HG03097 (cell line): ENCODE data around the gene GSG1L2.

Source experiments
- ATAC-seq: cut with Tn5 transposase; IDR thresholded peaks from one replicate; pipeline ENCODE4 v1.9.1; 2021; ENCODE audit not compliant: unreplicated experiment, low FRiP score

The GSG1L2 gene

DNA sequence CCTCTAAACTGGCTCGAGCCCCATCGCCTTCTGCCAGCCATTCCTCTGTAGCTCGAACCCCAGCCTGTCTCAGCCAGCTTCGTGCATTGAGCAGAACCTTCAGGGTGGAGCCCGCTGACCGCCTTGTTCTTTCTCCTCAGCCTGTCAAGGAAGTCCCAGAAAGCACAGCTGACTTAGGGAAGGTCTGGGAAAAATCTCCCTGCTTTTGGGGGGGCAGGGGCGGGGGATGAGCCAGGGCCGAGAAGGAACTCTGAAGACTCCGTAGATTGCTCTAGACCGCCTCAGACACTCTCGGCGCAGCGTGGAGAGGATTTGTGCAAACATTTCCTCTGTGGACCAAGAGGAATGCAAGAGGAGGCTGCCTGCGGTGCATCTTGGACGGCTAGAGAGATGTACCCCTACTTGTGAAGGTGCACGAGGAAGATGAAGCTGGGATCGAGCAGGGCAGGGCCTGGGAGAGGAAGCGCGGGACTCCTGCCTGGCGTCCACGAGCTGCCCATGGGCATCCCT lies 3.8 kb upstream of the GSG1L2 start, which contains the start of gene GLP2R:
Gene GLP2R (plus strand): TSS at position 284 of the 510 bp plus-strand sequence. CDS start 140 bp downstream, at position 424.
- no peak for ATAC-seq

- ATAC-seq = no peak
These were observed 3.0 kb upstream of the GSG1L2 start for GRCh38 chr17:9824797-9825338.

GRCh38 chr17:9824094-9824493 lies 2.2 kb upstream of the GSG1L2 start:
- no peak for ATAC-seq

GRCh38 chr17:9820448-9820847 lies 1.4 kb downstream of the GSG1L2 start:
- no peak for ATAC-seq

GRCh38 chr17:9818760-9819159 lies 3.1 kb downstream of the GSG1L2 start:
- no peak for ATAC-seq

DNA sequence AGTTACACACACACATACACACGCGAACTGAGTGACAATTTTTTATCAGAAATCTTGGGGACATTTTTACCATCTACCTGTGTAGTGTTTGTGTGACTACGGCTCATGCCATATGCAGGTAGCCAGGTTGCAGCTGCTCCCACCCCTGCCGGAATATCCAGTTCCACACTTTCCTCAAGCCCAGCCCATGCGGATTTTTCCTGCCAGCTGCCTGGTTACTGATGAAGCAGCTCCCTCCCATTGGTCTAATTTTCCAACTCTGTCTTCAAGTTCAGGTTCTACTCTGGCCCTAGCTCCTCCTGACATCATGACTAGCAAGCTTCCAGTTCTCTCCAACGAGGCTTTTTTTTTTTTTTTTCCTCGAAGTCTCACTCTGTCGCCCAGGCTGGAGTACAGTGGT lies 4.8 kb downstream of the GSG1L2 start:
- no peak for ATAC-seq

- ATAC-seq = no peak
These were observed 5.4 kb downstream of the GSG1L2 start for GRCh38 chr17:9816472-9816871.

DNA sequence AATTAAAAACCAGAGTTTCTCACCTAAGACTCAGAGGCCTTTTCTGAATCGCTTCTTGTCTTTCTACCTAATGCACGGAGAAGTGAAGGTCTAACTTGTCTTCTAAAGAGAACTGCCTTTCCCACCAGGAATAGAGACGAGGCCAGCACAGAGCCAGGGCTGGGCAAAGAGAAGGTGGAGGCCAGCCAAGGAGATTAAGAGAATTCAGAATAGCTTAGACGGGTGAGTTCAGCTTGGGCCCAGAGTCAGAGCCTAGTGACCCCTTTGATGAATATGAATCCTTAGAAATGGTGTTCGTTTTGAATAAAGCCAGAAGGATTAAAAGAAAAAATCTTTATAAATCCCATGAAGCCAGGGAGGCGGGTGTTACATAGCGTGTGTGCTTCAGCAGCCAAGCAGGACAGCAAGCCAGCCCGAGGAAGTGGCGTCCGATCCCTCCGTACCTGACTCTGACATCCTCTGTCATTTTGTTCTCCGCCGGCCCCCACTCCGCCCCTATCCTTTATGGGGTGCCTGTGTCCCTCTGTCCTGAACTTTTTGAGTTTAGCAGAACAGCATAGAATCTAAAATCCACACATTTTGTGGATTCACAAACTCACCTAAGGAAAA lies 7.4 kb downstream of the GSG1L2 start:
- no peak for ATAC-seq

- ATAC-seq = no peak
These were observed 8.7 kb downstream of the GSG1L2 start for GRCh38 chr17:9813166-9813565.

GRCh38 chr17:9811537-9811936 lies 10.3 kb downstream of the GSG1L2 start:
- no peak for ATAC-seq

DNA sequence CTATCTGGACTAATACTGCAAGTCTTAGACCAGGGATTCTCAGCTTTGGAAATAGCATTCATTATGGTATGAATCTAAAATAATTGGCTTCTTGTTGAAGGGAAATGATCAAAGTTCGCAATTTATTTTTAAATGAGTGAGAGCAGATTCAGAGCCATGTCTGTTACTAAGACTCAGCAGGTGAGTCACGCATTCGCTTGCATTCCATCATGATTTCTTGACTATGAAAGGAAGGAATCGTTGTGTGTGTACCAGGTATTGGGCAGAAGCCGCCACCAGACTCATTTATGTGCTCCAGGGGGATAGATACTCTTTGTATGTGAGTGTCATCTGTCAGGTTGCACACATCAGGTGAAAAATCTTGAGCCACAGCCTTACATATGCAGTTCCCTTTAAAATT lies 10.8 kb downstream of the GSG1L2 start:
- ATAC-seq = no peak

DNA sequence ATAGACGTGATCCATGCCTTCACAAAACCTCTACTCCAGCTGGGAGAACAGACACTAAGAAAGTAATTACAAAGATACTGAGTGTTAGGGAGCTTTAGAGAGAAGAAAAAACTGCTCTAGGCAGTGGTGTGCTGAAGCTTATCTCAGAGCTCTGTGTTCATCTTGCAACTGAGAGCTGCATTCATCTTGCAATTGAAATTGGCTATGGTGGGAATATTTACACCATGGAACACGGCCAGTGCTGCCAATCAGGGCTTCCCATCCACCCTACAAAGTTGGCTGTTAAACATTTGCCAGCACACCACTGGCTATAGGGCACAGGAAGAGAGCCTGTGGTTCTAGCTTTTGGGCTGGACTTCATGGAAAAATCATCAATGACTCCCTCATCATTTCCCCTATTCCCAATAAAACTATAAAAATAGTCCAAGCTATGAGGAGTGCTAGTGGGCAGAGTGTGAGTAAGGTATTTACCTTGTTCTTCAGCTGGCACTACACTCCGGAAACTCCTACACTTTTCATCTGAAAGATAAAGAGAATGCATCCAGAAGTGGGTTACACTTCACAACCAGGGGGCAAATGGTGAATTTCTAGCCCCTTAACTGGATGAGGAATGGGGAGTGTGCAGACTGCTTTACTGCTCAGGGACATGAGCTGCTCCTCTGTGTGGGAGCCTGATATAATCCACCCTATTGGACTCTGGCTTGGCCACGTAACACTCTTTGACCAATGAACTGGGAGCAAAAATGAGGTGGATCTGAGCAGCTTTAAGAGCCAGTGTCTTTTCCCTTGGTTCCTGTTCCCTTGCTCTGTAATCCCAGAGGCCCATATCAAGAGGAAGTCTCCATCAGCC lies 11.6 kb downstream of the GSG1L2 start:
- no peak for ATAC-seq

- no peak for ATAC-seq
These were observed 12.5 kb downstream of the GSG1L2 start for GRCh38 chr17:9809409-9809808.

DNA sequence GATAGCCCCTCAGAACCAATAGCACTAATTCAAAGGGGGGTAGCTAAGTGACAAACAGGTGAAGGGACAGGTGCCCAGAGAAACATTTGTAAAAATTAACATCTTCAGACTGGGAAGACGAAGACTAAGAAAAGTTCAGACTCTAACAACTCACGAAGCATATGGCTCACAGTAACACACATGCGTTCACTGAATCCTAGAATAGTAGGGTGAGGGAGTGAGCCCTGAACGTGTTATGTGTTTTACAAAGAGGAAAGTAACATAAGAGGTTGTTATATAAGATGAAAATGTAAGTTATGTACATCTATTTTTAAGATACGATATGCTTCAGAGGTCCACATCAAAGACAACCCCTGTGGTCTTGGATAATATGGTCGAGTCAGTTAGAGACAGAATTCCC lies 15.2 kb downstream of the GSG1L2 start:
- no peak for ATAC-seq

GRCh38 chr17:9805769-9806168 lies 16.1 kb downstream of the GSG1L2 start:
- ATAC-seq = no peak

GRCh38 chr17:9802697-9803096 lies 19.2 kb downstream of the GSG1L2 start:
- ATAC-seq = no peak

GRCh38 chr17:9802294-9802693 lies 19.6 kb downstream of the GSG1L2 start:
- ATAC-seq = no peak

DNA sequence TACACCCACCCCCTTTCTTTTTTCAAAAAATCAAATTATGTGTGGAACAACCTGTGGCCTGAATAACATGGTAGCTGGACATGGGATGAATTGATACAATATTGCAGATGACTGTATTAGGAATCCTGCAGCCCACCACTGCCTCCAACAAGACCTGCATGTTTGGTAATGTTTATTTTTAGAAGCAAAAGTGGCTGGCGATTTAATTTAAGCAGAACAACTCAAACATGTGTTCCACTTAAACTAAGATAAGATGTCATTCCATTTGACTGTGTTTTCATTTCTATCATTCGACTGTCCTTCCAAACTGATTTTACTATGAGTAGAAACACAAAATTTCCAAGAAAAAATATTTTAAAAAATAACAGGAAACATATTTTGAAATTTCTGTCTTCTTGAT lies 20.4 kb downstream of the GSG1L2 start:
- no peak for ATAC-seq

DNA sequence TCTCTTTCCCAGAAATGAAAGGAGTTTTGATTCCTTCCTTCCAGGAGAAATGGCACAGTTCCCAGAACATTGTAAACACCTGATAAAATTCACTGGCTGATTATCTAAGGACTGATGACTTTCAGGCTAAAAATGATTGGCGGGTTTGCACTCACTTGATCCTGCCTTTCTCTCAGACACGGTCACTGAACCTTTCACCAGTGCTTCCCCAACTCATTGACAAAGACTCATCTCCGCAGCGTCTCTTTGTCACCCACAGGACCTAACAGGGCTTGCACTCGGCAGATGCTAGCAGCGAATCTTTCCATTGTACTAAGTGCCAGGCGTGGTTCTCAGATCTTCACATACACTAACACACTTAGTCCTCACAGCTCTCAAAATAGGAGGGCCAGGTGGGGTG lies 23.2 kb downstream of the GSG1L2 start:
- no peak for ATAC-seq

- ATAC-seq = no peak
These were observed 23.9 kb downstream of the GSG1L2 start for GRCh38 chr17:9798008-9798407.

DNA sequence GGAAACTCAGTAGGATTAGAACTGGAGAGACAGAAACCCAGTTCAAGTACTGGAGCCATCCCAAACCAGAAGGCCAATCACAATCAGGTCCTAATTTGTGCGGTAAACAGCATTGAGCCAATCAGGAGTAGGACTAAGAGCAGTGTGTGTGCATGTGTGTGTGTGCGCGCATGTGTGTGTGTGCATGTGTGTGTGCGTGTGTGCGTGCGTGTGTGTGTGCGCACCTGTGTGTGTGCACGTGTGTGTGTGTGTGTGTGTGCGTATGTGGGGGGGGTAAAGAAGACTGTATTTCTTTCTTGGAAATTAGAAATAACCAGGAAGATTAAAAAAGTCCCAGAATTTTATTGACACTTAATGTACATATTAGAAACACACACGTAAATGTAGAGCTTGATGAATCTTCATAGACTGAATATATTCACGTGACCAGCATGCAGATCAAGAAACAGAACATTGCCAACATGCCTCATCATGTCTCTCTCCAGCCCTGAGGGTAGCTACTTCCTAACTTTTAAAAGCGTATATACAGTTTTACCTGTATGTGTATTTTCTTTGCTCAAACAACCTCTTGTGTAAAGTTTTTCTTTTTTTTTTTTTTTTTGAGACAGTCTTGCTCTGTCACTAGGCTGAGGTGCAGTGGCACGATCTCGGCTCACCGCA lies 29.6 kb downstream of the GSG1L2 start:
- no peak for ATAC-seq
